ENCODE data around the gene P4HTM.
"Not testable (repeated sequence)": the region's sequence is repeated elsewhere in the genome, so short reads cannot be mapped to it uniquely, and the experiment has no call there.

P4HTM gene

GRCh38 chr3:48985831-48986376 lies 4.1 kb upstream of the P4HTM start:
- DNase-seq, result no peak

GRCh38 chr3:48989126-48989795 lies 780 bp upstream of the P4HTM start:
- no peak for DNase-seq

- DNase-seq, result peak in 1 of 2 experiments; percentile 23
Measured at GRCh38 chr3:48990636-48991469, 812 bp downstream of the P4HTM start.

GRCh38 chr3:48991851-48992545 lies 2.0 kb downstream of the P4HTM start:
- no peak for DNase-seq

GRCh38 chr3:48993834-48994233 lies 3.8 kb downstream of the P4HTM start:
- DNase-seq, result no peak

- DNase-seq, result no peak
Measured at GRCh38 chr3:48996640-48997039, 6.6 kb downstream of the P4HTM start.

GRCh38 chr3:48997102-48997635 lies 7.1 kb downstream of the P4HTM start:
- no peak for DNase-seq

GRCh38 chr3:48997714-48998637 lies 7.9 kb downstream of the P4HTM start:
- peak in 1 of 2 experiments; percentile 41 for DNase-seq

- no peak for DNase-seq
Measured at GRCh38 chr3:48999085-48999858, 9.2 kb downstream of the P4HTM start.

- DNase-seq, result no peak
Measured at GRCh38 chr3:49001155-49001554, 11.1 kb downstream of the P4HTM start.

- DNase-seq, result no peak
Measured at GRCh38 chr3:49004352-49005302, 14.6 kb downstream of the P4HTM start.

- DNase-seq, result no peak
Measured at GRCh38 chr3:49005303-49005680, 15.3 kb downstream of the P4HTM start.

GRCh38 chr3:49005998-49006397 lies 16.0 kb downstream of the P4HTM start:
- no peak for DNase-seq

- DNase-seq, result peak in 1 of 2 experiments; percentile 21
Measured at GRCh38 chr3:49006408-49007067, 16.5 kb downstream of the P4HTM start.

- DNase-seq, result peak; percentile 96 to 97
Measured at GRCh38 chr3:49007068-49007770, 17.2 kb downstream of the P4HTM start, which contains the start of gene WDR6. Gene WDR6, plus strand, starts transcription at chr3:49007391. Its CDS starts 41 bp downstream, at chr3:49007432.

GRCh38 chr3:49007771-49008528 lies 17.9 kb downstream of the P4HTM start:
- DNase-seq, result peak; percentile 61 to 73

- not testable (repeated sequence) for DNase-seq
Measured at GRCh38 chr3:49008627-49009026, 18.6 kb downstream of the P4HTM start.

- DNase-seq, result no peak
Measured at GRCh38 chr3:49009396-49009795, 19.4 kb downstream of the P4HTM start.

Measured in SHP77 (cell line).